HCT116 (cell line): ENCODE results near the gene GNG12. TPM values are rescaled to one million over a fixed set of nuclear protein-coding genes. Genes with fewer than 3 reads are reported as not detected.

ENCODE experiments used
- ATAC-seq: fragments of 200-7000 bp; cut with Tn5 transposase; 2 replicates; pipeline ENCODE4 v1.9.1; 2020; ENCODE audit warnings: mild to moderate bottlenecking, moderate library complexity
- BruUV-seq: library from RNA; stranded (reverse); fragments of 400-500 nt; replicated peaks from 2 replicates; lab custom pipeline; 2021; lab: Mats Ljungman, UMichigan
- CTCF ChIA-PET: fragments of 300-600 bp; sonication (Branson Sonifier 250); formaldehyde crosslinking; loops from one replicate; lab custom pipeline; 2021; ENCODE audit warnings: antibody characterized with exemption; lab: Charles Lee
- POLR2A ChIA-PET: fragments of 300-600, 350-600 bp; sonication (Branson Sonifier 250); formaldehyde crosslinking; loops from one replicate; lab custom pipeline; 2021; ENCODE audit warnings: antibody characterized with exemption; lab: Charles Lee
- RAD21 ChIA-PET, 2 experiments: fragments of 300-600 bp; sonication (Branson Sonifier 250); formaldehyde crosslinking; loops; one replicate each; lab custom pipeline; 2023; ENCODE audit warnings: low total read pairs in 2 of 2; ENCODE audit not compliant: uncharacterized antibody in 2 of 2, unreplicated experiment in 2 of 2, low non-redundant PET in 1 of 2; lab: Charles Lee
- DNase-seq: peaks from one replicate; pipeline ENCODE4 v3.0.0-alpha.2; 2010; ENCODE audit warnings: low read depth, low spot score
- H2AFZ ChIP-seq: fragments of 200-600 bp; shearing (Covaris generic), sonication (generic); 2 replicates; pipeline ENCODE4 v1.6.1; 2017; ENCODE audit warnings: low read depth, mixed run types, mixed read lengths, antibody characterized with exemption, low read length; ENCODE audit not compliant: poor library complexity, severe bottlenecking
- H3K27ac ChIP-seq: 2 replicates; pipeline ENCODE4 v1.5.1; 2012; ENCODE audit warnings: low read depth, low read length
- H3K27me3 ChIP-seq: fragments of 200-600 bp; sonication (generic); 2 replicates; pipeline ENCODE4 v1.6.1; 2016; ENCODE audit warnings: mixed run types, low read length, mixed read lengths; ENCODE audit not compliant: insufficient read depth
- H3K36me3 ChIP-seq, 2 experiments: fragments of 200-500 bp in 1 of 2; fragments of 200-600 bp in 1 of 2; sonication (Bioruptor generic) in 1 of 2; sonication (generic) in 1 of 2; 2 replicates each; pipeline versions ENCODE4 v1.5.1 to v1.6.1; 2014 to 2016; ENCODE audit warnings: low read length in 2 of 2, inconsistent platforms in 1 of 2, mixed read lengths in 1 of 2, mixed run types in 1 of 2; ENCODE audit not compliant: insufficient read depth in 2 of 2, control insufficient read depth in 1 of 2
- H3K4me1 ChIP-seq, 2 experiments: fragments of 200-600 bp in 1 of 2; sonication (generic) in 1 of 2; 2 replicates each; pipeline versions ENCODE4 v1.5.1 to v1.6.1; 2012 to 2017; ENCODE audit warnings: low read length in 2 of 2, inconsistent platforms in 1 of 2, mild to moderate bottlenecking in 1 of 2, mixed read lengths in 1 of 2, mixed run types in 1 of 2, moderate library complexity in 1 of 2; ENCODE audit not compliant: insufficient read depth in 2 of 2, control insufficient read depth in 1 of 2
- H3K4me2 ChIP-seq: fragments of 200-600 bp; sonication (generic); 2 replicates; pipeline ENCODE4 v1.6.1; 2017; ENCODE audit warnings: mixed run types, low read length, mixed read lengths
- H3K4me3 ChIP-seq, 2 experiments: fragments of 200-600 bp in 1 of 2; sonication (generic) in 1 of 2; replicated peaks in 1 of 2; 2 replicates each; pipeline ENCODE4 v1.5.1; 2011 to 2016; ENCODE audit warnings: low read length in 2 of 2, control low read depth in 1 of 2, low read depth in 1 of 2, mild to moderate bottlenecking in 1 of 2, mixed read lengths in 1 of 2, mixed run types in 1 of 2
- H3K79me2 ChIP-seq: fragments of 200-600 bp; sonication (generic); 2 replicates; pipeline ENCODE4 v1.6.1; 2017; ENCODE audit warnings: mild to moderate bottlenecking, mixed run types, low read length, moderate library complexity, mixed read lengths; ENCODE audit not compliant: insufficient read depth
- H3K9ac ChIP-seq: fragments of 200-600 bp; sonication (generic); 2 replicates; pipeline ENCODE4 v1.6.1; 2016; ENCODE audit warnings: low read length, mixed read lengths
- H3K9me2 ChIP-seq: fragments of 200-600 bp; sonication (generic), shearing (Covaris generic); 2 replicates; pipeline ENCODE4 v1.6.1; 2017; ENCODE audit warnings: mixed run types, mild to moderate bottlenecking, moderate library complexity; ENCODE audit not compliant: insufficient read depth
- H3K9me3 ChIP-seq, 2 experiments: fragments of 200-500 bp in 1 of 2; fragments of 200-600 bp in 1 of 2; sonication (Bioruptor generic) in 1 of 2; sonication (generic) in 1 of 2; 2 replicates each; pipeline ENCODE4 v1.6.1; 2014 to 2017; ENCODE audit warnings: low read length in 2 of 2, mixed read lengths in 2 of 2, inconsistent platforms in 1 of 2, low read depth in 1 of 2, mild to moderate bottlenecking in 1 of 2, mixed run types in 1 of 2, moderate library complexity in 1 of 2; ENCODE audit not compliant: control insufficient read depth in 1 of 2, insufficient read depth in 1 of 2
- H4K20me1 ChIP-seq: fragments of 200-600 bp; sonication (generic), shearing (Covaris generic); 2 replicates; pipeline ENCODE4 v1.6.1; 2017; ENCODE audit warnings: mixed run types, mild to moderate bottlenecking, moderate library complexity; ENCODE audit not compliant: insufficient read depth
- POLR2A ChIP-seq: IDR thresholded peaks from 2 replicates; pipeline ENCODE4 v1.7.0; 2011; ENCODE audit warnings: borderline replicate concordance; ENCODE audit not compliant: insufficient read depth, insufficient read length; ENCODE audit errors: extremely low read depth
- RAD21 ChIP-seq: IDR thresholded peaks from 2 replicates; pipeline ENCODE4 v1.6.1; 2012; ENCODE audit warnings: low read depth, mild to moderate bottlenecking
- SRF ChIP-seq: IDR thresholded peaks from 2 replicates; pipeline ENCODE4 v1.6.1; 2012; ENCODE audit warnings: low read depth
- TCF7L2 ChIP-seq: IDR thresholded peaks from 2 replicates; pipeline ENCODE4 v1.7.0; 2011; ENCODE audit warnings: borderline replicate concordance, inconsistent platforms; ENCODE audit not compliant: insufficient read depth, insufficient read length; ENCODE audit errors: extremely low read depth
- YY1 ChIP-seq: IDR thresholded peaks from 2 replicates; pipeline ENCODE4 v1.6.1; 2011; ENCODE audit warnings: low read length, low read depth, moderate library complexity, mild to moderate bottlenecking; ENCODE audit not compliant: insufficient replicate concordance; ENCODE audit errors: extremely low read depth
- ZNF274 ChIP-seq: fragments of 200-500 bp; sonication (Bioruptor generic); IDR thresholded peaks from 2 replicates; pipeline ENCODE4 v1.6.1; 2014; ENCODE audit warnings: mild to moderate bottlenecking, low read depth, low read length, inconsistent platforms
- intact Hi-C: fragments of 100-400 bp; cut with micrococcal nuclease; formaldehyde crosslinking; loops from 2 replicates; pipeline ENCODE4 v1.10.0; 2022
- total RNA-seq: library from RNA; stranded (reverse); gene quantifications from one replicate; pipeline ENCODE4 v1.2.1, GENCODE V29; 2021; ENCODE audit not compliant: unreplicated experiment
- TF ChIP-seq, protein P1 (sequence below): IDR thresholded peaks from 2 replicates; pipeline ENCODE4 v1.6.1; 2011; ENCODE audit warnings: mild to moderate bottlenecking, low read length, moderate library complexity; ENCODE audit not compliant: insufficient replicate concordance; ENCODE audit errors: extremely low read depth
- TF ChIP-seq, protein P2 (sequence below), 3 experiments: fragments of 200-600 bp in 1 of 3; sonication (generic) in 1 of 3; IDR thresholded peaks in 2 of 3; conservative IDR thresholded peaks in 1 of 3; 2 replicates each; pipeline ENCODE4 v1.5.1; 2012 to 2017; ENCODE audit warnings: low read depth in 2 of 3, low read length in 2 of 3, antibody characterized with exemption in 1 of 3, borderline replicate concordance in 1 of 3, control low read depth in 1 of 3, mild to moderate bottlenecking in 1 of 3, mixed read lengths in 1 of 3, mixed run types in 1 of 3, moderate library complexity in 1 of 3; ENCODE audit not compliant: insufficient read depth in 1 of 3

The GNG12 gene
- total RNA-seq, 1 experiment from 2014 or later = 49.6 TPM

DNA sequence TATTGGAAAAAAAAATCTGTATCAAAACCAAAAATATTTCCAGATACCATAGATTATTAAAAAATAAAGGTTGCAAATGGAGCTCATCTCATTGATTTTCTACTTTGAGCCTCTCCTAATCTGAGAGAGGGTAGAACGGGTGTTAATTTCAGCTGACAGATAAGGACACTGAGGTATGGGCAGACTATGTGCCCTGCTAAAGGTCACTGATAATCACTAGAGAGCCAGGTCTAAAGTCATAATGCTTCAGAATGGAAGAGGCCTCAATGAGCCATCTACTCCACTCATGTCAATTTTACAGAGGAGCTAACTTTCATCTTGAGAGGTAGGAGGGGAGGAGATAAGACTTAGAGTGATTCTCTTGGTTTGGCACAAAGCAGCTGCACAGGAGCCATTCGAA is 21.0 kb downstream of the GNG12 start:
- H3K9me3 ChIP-seq = no peaks in the 10 kb centered on the region
- no peak for TF ChIP-seq ZNF274
- TF ChIP-seq, protein P1, sequence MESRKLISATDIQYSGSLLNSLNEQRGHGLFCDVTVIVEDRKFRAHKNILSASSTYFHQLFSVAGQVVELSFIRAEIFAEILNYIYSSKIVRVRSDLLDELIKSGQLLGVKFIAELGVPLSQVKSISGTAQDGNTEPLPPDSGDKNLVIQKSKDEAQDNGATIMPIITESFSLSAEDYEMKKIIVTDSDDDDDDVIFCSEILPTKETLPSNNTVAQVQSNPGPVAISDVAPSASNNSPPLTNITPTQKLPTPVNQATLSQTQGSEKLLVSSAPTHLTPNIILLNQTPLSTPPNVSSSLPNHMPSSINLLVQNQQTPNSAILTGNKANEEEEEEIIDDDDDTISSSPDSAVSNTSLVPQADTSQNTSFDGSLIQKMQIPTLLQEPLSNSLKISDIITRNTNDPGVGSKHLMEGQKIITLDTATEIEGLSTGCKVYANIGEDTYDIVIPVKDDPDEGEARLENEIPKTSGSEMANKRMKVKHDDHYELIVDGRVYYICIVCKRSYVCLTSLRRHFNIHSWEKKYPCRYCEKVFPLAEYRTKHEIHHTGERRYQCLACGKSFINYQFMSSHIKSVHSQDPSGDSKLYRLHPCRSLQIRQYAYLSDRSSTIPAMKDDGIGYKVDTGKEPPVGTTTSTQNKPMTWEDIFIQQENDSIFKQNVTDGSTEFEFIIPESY = no peak
- ChIA-PET POLR2A (interaction anchor here (1.4 kb wide), 1 partner anchor 20 kb away, joined by 5 read pairs; no protein-coding TSS in a partner anchor), RAD21 (no interaction called here), CTCF (interaction anchor here (0.6 to 2.2 kb wide), 3 partner anchors 41 to 51 kb away, joined by 3 to 6 read pairs (median 3); no protein-coding TSS in a partner anchor)
- DNase-seq (no peak), ATAC-seq (no peak)
- H3K9ac ChIP-seq = no peak overlapping the region
- no peaks in the 10 kb centered on the region for H3K36me3 ChIP-seq
- H3K27ac ChIP-seq = no peak overlapping the region
- H3K4me1 ChIP-seq = no peaks in the 10 kb centered on the region; a peak in 1 of 4 replicates
- BruUV-seq = no TSS peak
- H3K4me2 ChIP-seq = no peak overlapping the region
- no peaks in the 10 kb centered on the region for H4K20me1 ChIP-seq
- intact Hi-C loops = no loop called here
- no peaks in the 10 kb centered on the region for H3K9me2 ChIP-seq
- no peaks in the 10 kb centered on the region for H3K27me3 ChIP-seq
- peaks cover 53% of the 10 kb centered on the region for H3K79me2 ChIP-seq
- no peak overlapping the region for H3K4me3 ChIP-seq
- H2AFZ ChIP-seq = no peak overlapping the region

DNA sequence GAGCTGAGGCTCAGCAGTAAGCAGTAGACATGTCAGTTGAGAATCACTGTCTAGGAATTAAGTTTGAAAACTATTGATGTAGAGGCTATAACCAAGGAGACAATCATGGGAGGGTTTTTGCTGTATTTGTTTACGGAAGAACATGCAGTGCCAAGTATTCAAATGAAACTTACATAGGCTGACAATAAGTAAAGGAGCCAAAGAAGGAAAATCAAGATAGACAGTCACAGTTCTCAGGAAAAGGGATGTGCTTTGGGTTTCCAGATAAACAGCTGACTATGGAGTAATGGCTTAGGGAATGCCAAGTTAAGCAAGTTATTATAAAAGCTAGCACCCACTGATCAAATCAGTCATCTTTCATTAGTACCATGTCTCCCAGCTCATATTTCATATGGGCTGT is 21.5 kb downstream of the GNG12 start:
- RAD21 ChIA-PET = no interaction called here
- H3K9ac ChIP-seq = no peak overlapping the region
- H3K27ac ChIP-seq = no peak overlapping the region
- intact Hi-C loops = no loop called here
- no peaks in the 10 kb centered on the region for H3K9me3 ChIP-seq
- no TSS peak for BruUV-seq
- no peaks in the 10 kb centered on the region for H3K27me3 ChIP-seq
- POLR2A ChIA-PET = interaction anchor here (1.4 kb wide), 1 partner anchor 20 kb away, joined by 5 read pairs; no protein-coding TSS in a partner anchor
- no peak overlapping the region for H3K4me3 ChIP-seq
- H3K79me2 ChIP-seq = peaks cover 55% of the 10 kb centered on the region
- no peak for ATAC-seq
- no peak for DNase-seq
- TF ChIP-seq, protein P2, sequence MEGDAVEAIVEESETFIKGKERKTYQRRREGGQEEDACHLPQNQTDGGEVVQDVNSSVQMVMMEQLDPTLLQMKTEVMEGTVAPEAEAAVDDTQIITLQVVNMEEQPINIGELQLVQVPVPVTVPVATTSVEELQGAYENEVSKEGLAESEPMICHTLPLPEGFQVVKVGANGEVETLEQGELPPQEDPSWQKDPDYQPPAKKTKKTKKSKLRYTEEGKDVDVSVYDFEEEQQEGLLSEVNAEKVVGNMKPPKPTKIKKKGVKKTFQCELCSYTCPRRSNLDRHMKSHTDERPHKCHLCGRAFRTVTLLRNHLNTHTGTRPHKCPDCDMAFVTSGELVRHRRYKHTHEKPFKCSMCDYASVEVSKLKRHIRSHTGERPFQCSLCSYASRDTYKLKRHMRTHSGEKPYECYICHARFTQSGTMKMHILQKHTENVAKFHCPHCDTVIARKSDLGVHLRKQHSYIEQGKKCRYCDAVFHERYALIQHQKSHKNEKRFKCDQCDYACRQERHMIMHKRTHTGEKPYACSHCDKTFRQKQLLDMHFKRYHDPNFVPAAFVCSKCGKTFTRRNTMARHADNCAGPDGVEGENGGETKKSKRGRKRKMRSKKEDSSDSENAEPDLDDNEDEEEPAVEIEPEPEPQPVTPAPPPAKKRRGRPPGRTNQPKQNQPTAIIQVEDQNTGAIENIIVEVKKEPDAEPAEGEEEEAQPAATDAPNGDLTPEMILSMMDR (IDR thresholded peaks at IDR 0.05 in 2 of 3, conservative IDR thresholded peaks at IDR 0.05 in 1 of 3; ENCODE audit: borderline replicate concordance in 1 of 3, insufficient read depth in 1 of 3, low read depth in 2 of 3, low read length in 2 of 3) = no peak
- TF ChIP-seq POLR2A (no peak), RAD21 (no peak), YY1 (no peak), TCF7L2 (no peak), SRF (no peak)
- TF ChIP-seq, protein P1 = no peak
- no peak overlapping the region for H3K4me2 ChIP-seq
- H4K20me1 ChIP-seq = no peaks in the 10 kb centered on the region
- CTCF ChIA-PET = interaction anchor here (0.9 to 2.2 kb wide), 2 partner anchors 41 to 51 kb away, joined by 3 to 6 read pairs; no protein-coding TSS in a partner anchor
- no peaks in the 10 kb centered on the region; a peak in 1 of 4 replicates for H3K4me1 ChIP-seq
- H3K9me2 ChIP-seq = no peaks in the 10 kb centered on the region
- H2AFZ ChIP-seq = no peak overlapping the region
- no peaks in the 10 kb centered on the region for H3K36me3 ChIP-seq
